ENCODE data around the gene MYH9. TPM values are rescaled to one million over a fixed set of nuclear protein-coding genes. Genes with fewer than 3 reads are reported as not detected.

MYH9 gene
- total and polyA plus RNA-seq, 2 donors (not counting 1 experiment from before 2014, with no cell fraction given), result 108 to 554 TPM

GRCh38 chr22:36422287-36423014 lies 34.7 kb upstream of the MYH9 start:
- peak; percentile 62 for ATAC-seq (ENCODE audit: low read depth)
- H3K27me3 Mint-ChIP-seq, result no peaks in the 10 kb centered on the region
- H3K27me3 ChIP-seq (replicated peaks in 1 of 4; ENCODE audit: control extremely low read depth in 1 of 4, control insufficient read depth in 3 of 4, insufficient read depth in 4 of 4, low read length in 3 of 4), result no peaks in the 10 kb centered on the region
- peaks cover 40% of the 10 kb centered on the region for H3K4me1 Mint-ChIP-seq
- no peak overlapping the region for H3K9ac ChIP-seq (ENCODE audit: low read length)
- peak overlapping the region; percentile 26 for H3K4me2 ChIP-seq (replicated peaks; ENCODE audit: low read depth, low read length, poor library complexity, severe bottlenecking)
- peak overlapping the region; percentile 51 for H3K27ac Mint-ChIP-seq
- 85% methylated on average over 12 of the region's 14 CpGs for WGBS (ENCODE audit: insufficient coverage)
- POLR2A ChIA-PET, result interaction anchor here (1.2 kb wide), 1 partner anchor 12 kb away, joined by 5 read pairs; no protein-coding TSS in a partner anchor
- H3K79me2 ChIP-seq (ENCODE audit: control insufficient read depth, insufficient read depth, low read length), result no peaks in the 10 kb centered on the region
- CTCF ChIA-PET, result interaction anchor here (1.1 to 1.5 kb wide), 2 partner anchors 48 to 121 kb away, joined by 4 to 5 read pairs; no protein-coding TSS in a partner anchor
- no peak overlapping the region for H3K27ac ChIP-seq (ENCODE audit: low read length in 2 of 2)
- no peak overlapping the region for H3K4me3 ChIP-seq (ENCODE audit: control extremely low read depth in 1 of 5, extremely low read depth in 1 of 5, insufficient read depth in 1 of 5, low read depth in 2 of 5, low read length in 4 of 5)
- H2AFZ ChIP-seq (ENCODE audit: insufficient read depth, low read depth, low read length, poor library complexity, severe bottlenecking), result peak overlapping the region; percentile 22
- no peaks in the 10 kb centered on the region for H3K9me3 ChIP-seq (ENCODE audit: control extremely low read depth in 1 of 3, control insufficient read depth in 2 of 3, insufficient read depth in 1 of 3, low read length in 2 of 3)
- H3K4me1 ChIP-seq (ENCODE audit: control insufficient read depth in 2 of 2, insufficient read depth in 2 of 2, low read length in 2 of 2), result peaks cover 19 to 43% of the 10 kb centered on the region in 2 donors
- TF ChIP-seq, protein P1, sequence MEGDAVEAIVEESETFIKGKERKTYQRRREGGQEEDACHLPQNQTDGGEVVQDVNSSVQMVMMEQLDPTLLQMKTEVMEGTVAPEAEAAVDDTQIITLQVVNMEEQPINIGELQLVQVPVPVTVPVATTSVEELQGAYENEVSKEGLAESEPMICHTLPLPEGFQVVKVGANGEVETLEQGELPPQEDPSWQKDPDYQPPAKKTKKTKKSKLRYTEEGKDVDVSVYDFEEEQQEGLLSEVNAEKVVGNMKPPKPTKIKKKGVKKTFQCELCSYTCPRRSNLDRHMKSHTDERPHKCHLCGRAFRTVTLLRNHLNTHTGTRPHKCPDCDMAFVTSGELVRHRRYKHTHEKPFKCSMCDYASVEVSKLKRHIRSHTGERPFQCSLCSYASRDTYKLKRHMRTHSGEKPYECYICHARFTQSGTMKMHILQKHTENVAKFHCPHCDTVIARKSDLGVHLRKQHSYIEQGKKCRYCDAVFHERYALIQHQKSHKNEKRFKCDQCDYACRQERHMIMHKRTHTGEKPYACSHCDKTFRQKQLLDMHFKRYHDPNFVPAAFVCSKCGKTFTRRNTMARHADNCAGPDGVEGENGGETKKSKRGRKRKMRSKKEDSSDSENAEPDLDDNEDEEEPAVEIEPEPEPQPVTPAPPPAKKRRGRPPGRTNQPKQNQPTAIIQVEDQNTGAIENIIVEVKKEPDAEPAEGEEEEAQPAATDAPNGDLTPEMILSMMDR (IDR thresholded peaks at IDR 0.05), result no peak
- no peak for TF ChIP-seq EZH2 (IDR thresholded peaks at IDR 0.05; ENCODE audit: borderline replicate concordance, insufficient read depth, low read depth, low read length, poor library complexity, severe bottlenecking)
- H3K9me3 Mint-ChIP-seq (ENCODE audit: insufficient read depth), result no peaks in the 10 kb centered on the region
- H3K4me3 Mint-ChIP-seq, result peak overlapping the region; percentile 54
- DNase-seq, result no peak
- H3K36me3 ChIP-seq (replicated peaks in 1 of 2; ENCODE audit: control extremely low read depth in 1 of 2, control insufficient read depth in 1 of 2, extremely low read depth in 1 of 2, insufficient read depth in 2 of 2, low read length in 1 of 2), result no peaks in the 10 kb centered on the region
- H4K20me1 ChIP-seq (ENCODE audit: control insufficient read depth, insufficient read depth, low read length, poor library complexity, severe bottlenecking), result no peaks in the 10 kb centered on the region
- intact Hi-C loops (cut with micrococcal nuclease), result no loop called here
